ENCODE measurements around the gene SYS1.

Gene SYS1

GRCh38 chr20:45338121-45339030 lies 24.6 kb upstream of the SYS1 start:
- Histone ChIP-seq H3K4me2 (ENCODE audit: low read length) (no peak overlapping the region), H3F3A (ENCODE audit: control insufficient read depth, insufficient read depth) (no peaks in the 10 kb centered on the region)

GRCh38 chr20:45339084-45339483 lies 23.9 kb upstream of the SYS1 start:
- Histone ChIP-seq H3F3A (ENCODE audit: control insufficient read depth, insufficient read depth) (no peaks in the 10 kb centered on the region), H3K9me3 (ENCODE audit: control insufficient read depth, insufficient read depth, low read length) (no peaks in the 10 kb centered on the region), H3K36me3 (ENCODE audit: control insufficient read depth, low read length) (no peaks in the 10 kb centered on the region), H3K4me3 (ENCODE audit: low read length) (no peak overlapping the region), H3K4me2 (ENCODE audit: low read length) (no peak overlapping the region), H4K20me1 (ENCODE audit: control insufficient read depth, insufficient read depth, low read depth, low read length) (no peaks in the 10 kb centered on the region), H3K27ac (ENCODE audit: low read depth, low read length) (no peak overlapping the region), H3K27me3 (ENCODE audit: control insufficient read depth, low read length) (peaks cover 32% of the 10 kb centered on the region), H3K4me1 (ENCODE audit: control insufficient read depth, low read length) (no peaks in the 10 kb centered on the region), H3K79me2 (ENCODE audit: control insufficient read depth, low read length) (no peaks in the 10 kb centered on the region), H3K9me2 (replicated peaks; ENCODE audit: control insufficient read depth, low read length) (no peaks in the 10 kb centered on the region)
- no peak for TF ChIP-seq CTCF (IDR thresholded peaks at IDR 0.05; ENCODE audit: low read depth, low read length, poor library complexity, severe bottlenecking)
- TF ChIP-seq EZH2phosphoT487 (IDR thresholded peaks at IDR 0.05; ENCODE audit: borderline replicate concordance, low read length), result no peak

More at GRCh38 chr20:45338121-45339030, 24.6 kb upstream of the SYS1 start:
- H3K36me3 ChIP-seq (ENCODE audit: control insufficient read depth, low read length), result no peaks in the 10 kb centered on the region
- H3K4me3 ChIP-seq (ENCODE audit: low read length), result no peak overlapping the region
- TF ChIP-seq CTCF (IDR thresholded peaks at IDR 0.05; ENCODE audit: low read depth, low read length, poor library complexity, severe bottlenecking) (no peak), EZH2phosphoT487 (IDR thresholded peaks at IDR 0.05; ENCODE audit: borderline replicate concordance, low read length) (no peak)
- no peaks in the 10 kb centered on the region for H3K79me2 ChIP-seq (ENCODE audit: control insufficient read depth, low read length)
- no peaks in the 10 kb centered on the region for H4K20me1 ChIP-seq (ENCODE audit: control insufficient read depth, insufficient read depth, low read depth, low read length)
- peaks cover 25% of the 10 kb centered on the region for H3K27me3 ChIP-seq (ENCODE audit: control insufficient read depth, low read length)
- H3K9me3 ChIP-seq (ENCODE audit: control insufficient read depth, insufficient read depth, low read length), result no peaks in the 10 kb centered on the region
- no peaks in the 10 kb centered on the region for H3K9me2 ChIP-seq (replicated peaks; ENCODE audit: control insufficient read depth, low read length)
- no peak overlapping the region for H3K27ac ChIP-seq (ENCODE audit: low read depth, low read length)
- no peaks in the 10 kb centered on the region for H3K4me1 ChIP-seq (ENCODE audit: control insufficient read depth, low read length)

- Histone ChIP-seq H3F3A (ENCODE audit: control insufficient read depth, insufficient read depth) (no peaks in the 10 kb centered on the region), H3K9me2 (replicated peaks; ENCODE audit: control insufficient read depth, low read length) (no peaks in the 10 kb centered on the region), H3K4me2 (ENCODE audit: low read length) (no peak overlapping the region), H3K36me3 (ENCODE audit: control insufficient read depth, low read length) (no peaks in the 10 kb centered on the region), H3K79me2 (ENCODE audit: control insufficient read depth, low read length) (no peaks in the 10 kb centered on the region), H3K4me3 (ENCODE audit: low read length) (no peak overlapping the region), H3K4me1 (ENCODE audit: control insufficient read depth, low read length) (no peaks in the 10 kb centered on the region), H3K27ac (ENCODE audit: low read depth, low read length) (no peak overlapping the region), H3K9me3 (ENCODE audit: control insufficient read depth, insufficient read depth, low read length) (no peaks in the 10 kb centered on the region), H3K27me3 (ENCODE audit: control insufficient read depth, low read length) (peaks cover 38% of the 10 kb centered on the region), H4K20me1 (ENCODE audit: control insufficient read depth, insufficient read depth, low read depth, low read length) (no peaks in the 10 kb centered on the region)
- no peak for TF ChIP-seq CTCF (IDR thresholded peaks at IDR 0.05; ENCODE audit: low read depth, low read length, poor library complexity, severe bottlenecking)
- TF ChIP-seq EZH2phosphoT487 (IDR thresholded peaks at IDR 0.05; ENCODE audit: borderline replicate concordance, low read length), result no peak
Observed at GRCh38 chr20:45339799-45340198, 23.2 kb upstream of the SYS1 start.
